Measurements from ENCODE around the gene ZNF831.

Gene ZNF831

DNA sequence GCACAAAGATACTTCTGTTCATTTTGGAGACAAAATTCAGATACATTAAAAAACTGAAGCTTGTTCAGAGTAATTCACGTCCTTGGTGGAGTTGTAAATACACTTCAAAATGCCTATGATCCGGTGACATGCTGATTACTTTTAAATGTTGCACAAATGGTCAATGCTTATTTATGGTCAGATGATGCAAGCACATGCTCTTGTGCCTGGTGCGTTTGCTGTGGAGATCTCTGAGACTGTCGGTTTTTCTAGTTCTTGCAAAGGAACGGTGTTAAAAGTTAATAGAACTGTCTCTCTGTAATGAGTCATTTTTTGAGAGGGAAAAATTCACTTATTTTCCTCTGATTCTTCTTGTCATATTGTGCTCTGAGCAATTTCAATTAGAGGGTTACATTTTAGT is 91.6 kb downstream of the ZNF831 start:
- no peak for DNase-seq
- H3K9me3 ChIP-seq (ENCODE audit: severe bottlenecking): no peaks in the 10 kb centered on the region
- no peaks in the 10 kb centered on the region for H3K27me3 ChIP-seq (ENCODE audit: insufficient read depth, low read depth, severe bottlenecking)

GRCh38 chr20:59258221-59258621 is 94.6 kb downstream of the ZNF831 start:
- H3K27me3 ChIP-seq (ENCODE audit: insufficient read depth, low read depth, severe bottlenecking): no peaks in the 10 kb centered on the region
- no peak for DNase-seq
- TF ChIP-seq, protein P1, sequence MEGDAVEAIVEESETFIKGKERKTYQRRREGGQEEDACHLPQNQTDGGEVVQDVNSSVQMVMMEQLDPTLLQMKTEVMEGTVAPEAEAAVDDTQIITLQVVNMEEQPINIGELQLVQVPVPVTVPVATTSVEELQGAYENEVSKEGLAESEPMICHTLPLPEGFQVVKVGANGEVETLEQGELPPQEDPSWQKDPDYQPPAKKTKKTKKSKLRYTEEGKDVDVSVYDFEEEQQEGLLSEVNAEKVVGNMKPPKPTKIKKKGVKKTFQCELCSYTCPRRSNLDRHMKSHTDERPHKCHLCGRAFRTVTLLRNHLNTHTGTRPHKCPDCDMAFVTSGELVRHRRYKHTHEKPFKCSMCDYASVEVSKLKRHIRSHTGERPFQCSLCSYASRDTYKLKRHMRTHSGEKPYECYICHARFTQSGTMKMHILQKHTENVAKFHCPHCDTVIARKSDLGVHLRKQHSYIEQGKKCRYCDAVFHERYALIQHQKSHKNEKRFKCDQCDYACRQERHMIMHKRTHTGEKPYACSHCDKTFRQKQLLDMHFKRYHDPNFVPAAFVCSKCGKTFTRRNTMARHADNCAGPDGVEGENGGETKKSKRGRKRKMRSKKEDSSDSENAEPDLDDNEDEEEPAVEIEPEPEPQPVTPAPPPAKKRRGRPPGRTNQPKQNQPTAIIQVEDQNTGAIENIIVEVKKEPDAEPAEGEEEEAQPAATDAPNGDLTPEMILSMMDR (IDR thresholded peaks at IDR 0.05; ENCODE audit: low read depth, low read length): no peak
- no peak overlapping the region for H3K4me3 ChIP-seq (ENCODE audit: low read depth, low read length)
- no peaks in the 10 kb centered on the region for H3K36me3 ChIP-seq
- H3K27ac ChIP-seq: no peak overlapping the region
- no peaks in the 10 kb centered on the region for H3K9me3 ChIP-seq (ENCODE audit: severe bottlenecking)

More for the DNA sequence above, 91.6 kb downstream of the ZNF831 start:
- TF ChIP-seq, protein P1 (IDR thresholded peaks at IDR 0.05; ENCODE audit: low read depth, low read length): no peak
- H3K36me3 ChIP-seq: no peaks in the 10 kb centered on the region
- no peak overlapping the region for H3K27ac ChIP-seq
- no peak overlapping the region for H3K4me3 ChIP-seq (ENCODE audit: low read depth, low read length)

DNA sequence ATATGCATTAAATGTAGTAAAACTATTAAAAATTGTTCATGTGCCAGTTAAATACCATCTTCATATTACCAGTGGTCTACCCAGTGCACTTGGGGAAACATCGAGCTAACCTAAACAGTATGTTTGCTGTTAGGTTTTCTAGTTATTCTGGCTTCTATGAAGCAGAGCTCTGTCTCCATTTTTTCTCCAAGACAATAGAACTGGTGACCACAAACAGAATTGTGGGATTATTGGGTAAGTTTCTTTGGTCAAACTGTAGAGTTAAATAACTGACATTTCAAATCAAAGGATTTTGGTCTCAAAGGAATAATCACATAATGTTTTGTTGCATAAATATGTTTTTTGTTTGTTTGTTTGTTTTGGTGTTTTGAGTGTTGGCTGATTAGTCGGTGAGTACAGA is 96.3 kb downstream of the ZNF831 start:
- no peak for DNase-seq
- Histone ChIP-seq H3K9me3 (ENCODE audit: severe bottlenecking) (no peaks in the 10 kb centered on the region), H3K27ac (no peak overlapping the region), H3K36me3 (no peaks in the 10 kb centered on the region), H3K27me3 (ENCODE audit: insufficient read depth, low read depth, severe bottlenecking) (no peaks in the 10 kb centered on the region), H3K4me3 (ENCODE audit: low read depth, low read length) (no peak overlapping the region)
- TF ChIP-seq, protein P1 (IDR thresholded peaks at IDR 0.05; ENCODE audit: low read depth, low read length): no peak

- TF ChIP-seq, protein P1 (IDR thresholded peaks at IDR 0.05; ENCODE audit: low read depth, low read length): no peak
- Histone ChIP-seq H3K9me3 (ENCODE audit: severe bottlenecking) (no peaks in the 10 kb centered on the region), H3K4me3 (ENCODE audit: low read depth, low read length) (no peak overlapping the region), H3K27ac (no peak overlapping the region), H3K36me3 (no peaks in the 10 kb centered on the region), H3K27me3 (ENCODE audit: insufficient read depth, low read depth, severe bottlenecking) (no peaks in the 10 kb centered on the region)
- no peak for DNase-seq
These were observed 101.7 kb downstream of the ZNF831 start for GRCh38 chr20:59265298-59265697.

GRCh38 chr20:59268870-59269269 is 105.2 kb downstream of the ZNF831 start:
- no peaks in the 10 kb centered on the region for H3K36me3 ChIP-seq
- no peaks in the 10 kb centered on the region for H3K9me3 ChIP-seq (ENCODE audit: severe bottlenecking)
- H3K27me3 ChIP-seq (ENCODE audit: insufficient read depth, low read depth, severe bottlenecking): no peaks in the 10 kb centered on the region
- H3K4me3 ChIP-seq (ENCODE audit: low read depth, low read length): no peak overlapping the region
- TF ChIP-seq, protein P1 (IDR thresholded peaks at IDR 0.05; ENCODE audit: low read depth, low read length): no peak
- H3K27ac ChIP-seq: no peak overlapping the region
- DNase-seq: no peak

DNA sequence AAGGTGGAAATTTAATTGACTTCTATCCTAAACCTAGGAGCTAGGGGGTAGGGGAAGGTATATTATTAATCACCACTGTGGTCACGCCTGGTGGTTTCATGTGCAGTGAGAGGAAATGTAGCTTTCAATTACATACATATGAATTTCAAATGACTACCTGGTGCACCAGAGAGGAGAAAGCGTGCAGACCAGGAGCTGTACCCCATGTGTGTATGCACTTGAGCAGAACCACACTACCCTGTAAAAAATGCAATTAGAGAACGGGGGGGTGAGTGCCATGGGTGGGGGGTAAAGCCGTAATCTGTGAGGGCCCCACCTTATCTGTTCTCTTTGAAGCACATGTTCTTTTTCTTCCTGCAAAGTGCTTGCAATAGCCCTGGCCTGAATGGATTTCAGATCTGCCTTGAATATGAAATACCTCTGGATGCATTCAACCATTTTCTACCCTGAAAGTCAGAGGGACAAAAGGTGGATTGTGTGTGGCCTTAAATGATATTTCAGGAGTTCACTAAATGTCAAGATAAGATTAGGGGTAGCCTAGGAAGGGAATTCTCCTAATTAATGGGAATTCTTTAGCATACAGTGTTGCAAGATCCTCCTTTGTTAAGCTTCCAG is 105.9 kb downstream of the ZNF831 start:
- DNase-seq: no peak
- H3K27me3 ChIP-seq (ENCODE audit: insufficient read depth, low read depth, severe bottlenecking): no peaks in the 10 kb centered on the region

More for the DNA sequence above, 105.9 kb downstream of the ZNF831 start:
- TF ChIP-seq, protein P1 (IDR thresholded peaks at IDR 0.05; ENCODE audit: low read depth, low read length): no peak
- Histone ChIP-seq H3K36me3 (no peaks in the 10 kb centered on the region), H3K9me3 (ENCODE audit: severe bottlenecking) (no peaks in the 10 kb centered on the region), H3K4me3 (ENCODE audit: low read depth, low read length) (no peak overlapping the region), H3K27ac (no peak overlapping the region)

Measured in WERI-Rb-1 (cell line).